GM23248 (cell line): Measurements from ENCODE around the gene NOS1AP. TPM values are rescaled to one million over a fixed set of nuclear protein-coding genes. Genes with fewer than 3 reads are reported as not detected.
"Not testable (repeated sequence)": the region's sequence is repeated elsewhere in the genome, so short reads cannot be mapped to it uniquely, and the experiment has no call there.

Experiments
- DNase-seq: peaks from one replicate; pipeline ENCODE4 v3.0.0-alpha.2; 2015
- H2AFZ ChIP-seq: fragments of 200-600 bp; sonication (generic); 2 replicates; pipeline ENCODE4 v1.6.1; 2016; ENCODE audit warnings: antibody characterized with exemption
- H3F3A ChIP-seq: fragments of 200-600 bp; sonication (generic); 2 replicates; pipeline ENCODE4 v1.6.1; 2016; ENCODE audit warnings: mild to moderate bottlenecking, antibody characterized with exemption, mixed run types; ENCODE audit not compliant: insufficient read depth
- H3K27ac ChIP-seq: fragments of 200-600 bp; sonication (generic); 2 replicates; pipeline ENCODE4 v1.5.1; 2016; ENCODE audit warnings: mild to moderate bottlenecking
- H3K27me3 ChIP-seq: fragments of 200-600 bp; sonication (generic); replicated peaks from 2 replicates; pipeline ENCODE4 v1.6.1; 2016; ENCODE audit warnings: mild to moderate bottlenecking; ENCODE audit not compliant: insufficient read depth
- H3K36me3 ChIP-seq: fragments of 200-600 bp; sonication (generic); 2 replicates; pipeline ENCODE4 v1.6.1; 2016; ENCODE audit warnings: low read depth, mild to moderate bottlenecking
- H3K4me1 ChIP-seq: fragments of 200-600 bp; sonication (generic); 2 replicates; pipeline ENCODE4 v1.6.1; 2016; ENCODE audit warnings: mild to moderate bottlenecking; ENCODE audit not compliant: insufficient read depth
- H3K4me2 ChIP-seq: fragments of 200-600 bp; sonication (generic); one replicate; pipeline ENCODE4 v1.6.1; 2016; ENCODE audit warnings: mild to moderate bottlenecking; ENCODE audit not compliant: unreplicated experiment
- H3K4me3 ChIP-seq: fragments of 200-600 bp; sonication (generic); 2 replicates; pipeline ENCODE4 v1.5.1; 2016; ENCODE audit warnings: mild to moderate bottlenecking
- H3K79me2 ChIP-seq: fragments of 200-600 bp; sonication (generic); 2 replicates; pipeline ENCODE4 v1.6.1; 2016; ENCODE audit warnings: mild to moderate bottlenecking; ENCODE audit not compliant: insufficient read depth
- H3K9ac ChIP-seq: fragments of 200-600 bp; sonication (generic); 2 replicates; pipeline ENCODE4 v1.6.1; 2016; ENCODE audit warnings: mild to moderate bottlenecking
- H3K9me2 ChIP-seq: fragments of 200-600 bp; sonication (generic); 2 replicates; pipeline ENCODE4 v1.6.1; 2016; ENCODE audit warnings: mixed run types, mild to moderate bottlenecking, moderate library complexity; ENCODE audit not compliant: insufficient read depth
- H3K9me3 ChIP-seq: fragments of 200-600 bp; sonication (generic); one replicate; pipeline ENCODE4 v1.6.1; 2017; ENCODE audit warnings: low read depth
- H4K20me1 ChIP-seq: fragments of 200-600 bp; sonication (generic); 2 replicates; pipeline ENCODE4 v1.6.0; 2016; ENCODE audit not compliant: insufficient read depth
- EZH2 ChIP-seq: fragments of 200-600 bp; sonication (generic); IDR thresholded peaks from 2 replicates; pipeline ENCODE4 v1.6.1; 2018; ENCODE audit warnings: antibody characterized with exemption, mild to moderate bottlenecking; ENCODE audit not compliant: insufficient read depth, poor library complexity, severe bottlenecking
- EZH2phosphoT487 ChIP-seq: fragments of 200-600 bp; sonication (generic); IDR thresholded peaks from 2 replicates; pipeline ENCODE4 v1.6.1; 2018; ENCODE audit warnings: antibody characterized with exemption, moderate library complexity, mild to moderate bottlenecking, low read depth; ENCODE audit not compliant: insufficient read depth
- WGBS, 2 experiments: methylation state at CpG; one replicate each; pipeline ENCODE4 v1.1.6; 2015 to 2017; ENCODE audit warnings: low lambda C conversion rate in 2 of 2, low coverage in 1 of 2; ENCODE audit errors: missing lambda C conversion rate in 2 of 2; 5-methylcytosine and 5-hydroxymethylcytosine counted together
- in situ Hi-C: fragments of 300-500 bp; cut with MboI; formaldehyde crosslinking; loops from 2 replicates; pipeline ENCODE4 v1.15.0; 2020
- polyA plus RNA-seq: library from polyadenylated mRNA; unstranded; fragments of >200 nt; fragmentation: Nextera tagmentation; extraction: Ambion mirVana; gene quantifications from 2 replicates; pipeline ENCODE4 v1.2.1, GENCODE V29; 2016
- total RNA-seq: library from RNA; depleted of rRNA; stranded (reverse); fragments of >200 nt; shearing (Covaris generic); gene quantifications from 2 replicates; pipeline ENCODE4 v1.2.3, GENCODE V29; 2014

NOS1AP gene
- total and polyA plus RNA-seq, 2 experiments from 2014 or later, result 0.18 TPM; not detected in 1

DNA sequence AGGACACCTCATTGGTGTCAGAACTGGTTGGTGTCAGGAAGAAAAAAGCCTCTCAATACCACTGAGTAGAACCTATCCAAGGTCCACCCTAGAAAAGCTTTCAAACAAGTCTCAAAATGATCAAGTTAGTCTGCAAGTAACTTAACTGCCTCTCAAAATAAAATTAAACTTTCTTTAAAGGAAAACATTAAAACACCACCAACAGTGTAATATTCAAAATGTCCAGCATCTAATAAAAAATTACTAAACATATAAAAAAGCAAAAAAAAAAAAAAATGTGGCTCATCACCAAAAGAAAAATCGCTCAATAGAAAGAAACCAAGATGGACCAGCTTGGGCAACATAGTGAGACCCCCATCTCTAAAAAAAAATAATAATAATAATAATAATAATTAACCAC, 27.1 kb upstream of the NOS1AP start:
- H3K4me2 ChIP-seq, result no peak overlapping the region
- H3K27me3 ChIP-seq, result no peaks in the 10 kb centered on the region
- in situ Hi-C loops, result no loop called here
- no peaks in the 10 kb centered on the region for H4K20me1 ChIP-seq
- no peaks in the 10 kb centered on the region for H3K9me2 ChIP-seq
- H3K27ac ChIP-seq, result no peak overlapping the region
- no peaks in the 10 kb centered on the region for H3K4me1 ChIP-seq
- no peak for TF ChIP-seq EZH2phosphoT487
- TF ChIP-seq EZH2, result no peak
- 52 to 66% methylated on average over 1 of the region's 1 CpG for WGBS, 2 experiments
- H2AFZ ChIP-seq, result no peak overlapping the region
- H3K79me2 ChIP-seq, result no peaks in the 10 kb centered on the region
- H3F3A ChIP-seq, result no peaks in the 10 kb centered on the region
- H3K36me3 ChIP-seq, result no peaks in the 10 kb centered on the region
- no peaks in the 10 kb centered on the region for H3K9me3 ChIP-seq
- DNase-seq, result no peak
- no peak overlapping the region for H3K4me3 ChIP-seq
- H3K9ac ChIP-seq, result no peak overlapping the region

DNA sequence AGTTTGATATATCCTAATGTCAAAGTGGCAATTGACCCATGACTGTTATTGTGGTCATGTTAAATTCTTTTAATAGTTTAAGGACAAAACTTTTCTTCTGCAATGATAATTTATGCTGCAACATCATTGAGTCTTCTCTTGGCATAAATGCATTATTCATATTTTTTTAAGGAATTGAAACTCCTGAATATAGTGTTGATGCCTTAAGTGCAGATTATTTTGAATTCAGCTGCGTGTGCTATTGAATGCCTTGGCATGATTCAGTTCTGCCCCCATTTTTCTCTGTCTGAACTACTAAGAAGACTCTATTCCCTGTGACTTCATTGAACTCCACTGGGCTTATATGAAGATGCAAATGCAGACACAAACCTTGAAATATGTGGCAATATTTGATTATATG, 22.6 kb upstream of the NOS1AP start:
- no peak overlapping the region for H3K4me3 ChIP-seq
- in situ Hi-C loops, result no loop called here
- no peaks in the 10 kb centered on the region for H3K79me2 ChIP-seq
- no peak for TF ChIP-seq EZH2phosphoT487
- no peak for TF ChIP-seq EZH2
- no peak for DNase-seq
- H3K9me3 ChIP-seq, result no peaks in the 10 kb centered on the region
- WGBS, 2 experiments, result 31 to 41% methylated on average over 1 of the region's 1 CpG
- no peak overlapping the region for H3K9ac ChIP-seq
- no peaks in the 10 kb centered on the region for H4K20me1 ChIP-seq
- no peak overlapping the region for H3K4me2 ChIP-seq
- no peak overlapping the region for H3K27ac ChIP-seq
- no peaks in the 10 kb centered on the region for H3K9me2 ChIP-seq
- 0 out of 2 replicates have a peak, but pooled peaks cover 9% of the 10 kb centered on the region for H3K27me3 ChIP-seq
- no peak overlapping the region for H2AFZ ChIP-seq
- H3K36me3 ChIP-seq, result no peaks in the 10 kb centered on the region
- no peaks in the 10 kb centered on the region for H3K4me1 ChIP-seq
- no peaks in the 10 kb centered on the region for H3F3A ChIP-seq

- DNase-seq, H4K20me1 ChIP-seq: not testable (repeated sequence)
- in situ Hi-C loops, result loop anchor here (10.0 kb wide), 2 partner anchors 211 to 331 kb away; partner anchors contain the start of gene C1orf226
Observed at GRCh38 chr1:162053949-162054348, 15.5 kb upstream of the NOS1AP start.

DNA sequence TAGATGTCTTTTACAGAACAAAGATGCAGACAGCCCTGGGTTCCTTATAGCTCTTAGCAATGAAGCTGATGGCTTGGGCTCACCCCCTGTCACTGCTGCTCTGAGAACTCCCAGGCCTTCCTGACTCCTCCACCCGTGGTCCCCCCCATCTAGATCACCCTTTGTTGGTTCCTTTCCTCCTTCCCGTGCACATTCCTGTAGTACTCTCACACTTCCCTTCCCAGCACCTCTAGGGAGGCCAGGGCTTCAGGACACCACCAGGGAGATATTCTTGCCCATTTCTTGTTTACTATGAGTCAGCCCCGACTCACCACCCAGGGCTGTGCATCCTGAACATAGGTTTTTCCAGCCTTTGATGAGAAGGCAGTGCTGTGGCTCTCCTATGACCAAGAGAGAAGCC, 14.4 kb upstream of the NOS1AP start:
- in situ Hi-C loops, result loop anchor here (10.0 kb wide), 2 partner anchors 210 to 330 kb away; partner anchors contain the start of gene C1orf226
- H2AFZ ChIP-seq, result no peak overlapping the region
- H3K27ac ChIP-seq, result peak overlapping the region; percentile 15; the same call in 1 of the 2 replicates
- no peaks in the 10 kb centered on the region for H4K20me1 ChIP-seq
- peaks cover 5% of the 10 kb centered on the region; the same call in 1 of the 2 replicates for H3F3A ChIP-seq
- no peaks in the 10 kb centered on the region for H3K9me2 ChIP-seq
- H3K9me3 ChIP-seq, result no peaks in the 10 kb centered on the region
- H3K4me2 ChIP-seq, result no peak overlapping the region
- peaks cover 9% of the 10 kb centered on the region; the same call in 1 of the 2 replicates for H3K4me1 ChIP-seq
- H3K36me3 ChIP-seq, result no peaks in the 10 kb centered on the region
- H3K9ac ChIP-seq, result no peak overlapping the region
- H3K79me2 ChIP-seq, result no peaks in the 10 kb centered on the region
- TF ChIP-seq EZH2phosphoT487, result no peak
- no peak overlapping the region for H3K4me3 ChIP-seq
- H3K27me3 ChIP-seq, result no peaks in the 10 kb centered on the region
- 6 to 8% methylated on average over 3 of the region's 3 CpGs for WGBS, 2 experiments
- peak; percentile 88 for DNase-seq

More at GRCh38 chr1:162053949-162054348, 15.5 kb upstream of the NOS1AP start:
- H3K4me2 ChIP-seq, H3K27ac ChIP-seq, H3K4me3 ChIP-seq, H3F3A ChIP-seq, H2AFZ ChIP-seq, H3K9me2 ChIP-seq, H3K9ac ChIP-seq, H3K4me1 ChIP-seq, H3K79me2 ChIP-seq, H3K9me3 ChIP-seq, H3K36me3 ChIP-seq, H3K27me3 ChIP-seq: not testable (repeated sequence)
- WGBS, 2 experiments, result 95% methylated on average over 3 of the region's 3 CpGs; no CpG with 5 or more reads in 1 of the 2 experiments

GRCh38 chr1:162056043-162056442, 13.4 kb upstream of the NOS1AP start:
- H3K4me2 ChIP-seq, result no peak overlapping the region
- WGBS, 2 experiments, result 27 to 33% methylated on average over 3 of the region's 3 CpGs
- H3K9me2 ChIP-seq, result no peaks in the 10 kb centered on the region
- in situ Hi-C loops, result loop anchor here (10.0 kb wide), 2 partner anchors 209 to 329 kb away; partner anchors contain the start of gene C1orf226
- H3K27ac ChIP-seq, result no peak overlapping the region
- no peaks in the 10 kb centered on the region for H3K9me3 ChIP-seq
- H3K27me3 ChIP-seq, result no peaks in the 10 kb centered on the region
- no peak overlapping the region for H3K9ac ChIP-seq
- H3F3A ChIP-seq, result peaks cover 5% of the 10 kb centered on the region; the same call in 1 of the 2 replicates
- peak; percentile 82 for DNase-seq
- peak overlapping the region; percentile 32; the same call in 1 of the 2 replicates for H2AFZ ChIP-seq
- TF ChIP-seq EZH2phosphoT487, result no peak
- no peak for TF ChIP-seq EZH2
- H3K4me1 ChIP-seq, result peaks cover 9% of the 10 kb centered on the region; the same call in 1 of the 2 replicates
- H4K20me1 ChIP-seq, result no peaks in the 10 kb centered on the region
- no peak overlapping the region for H3K4me3 ChIP-seq
- no peaks in the 10 kb centered on the region for H3K36me3 ChIP-seq
- H3K79me2 ChIP-seq, result no peaks in the 10 kb centered on the region
